Activated CD8-positive, alpha-beta memory T cell treated with anti-CD3 and anti-CD28 coated beads, Interleukin-2, amount 50 U/mL, for 48 hours (primary cell): Measurements from ENCODE around the gene RPS6KB1.
"Not testable (repeated sequence)": the region's sequence is repeated elsewhere in the genome, so short reads cannot be mapped to it uniquely, and the experiment has no call there.

Source experiments
- DNase-seq: peaks from one replicate; pipeline ENCODE4 v3.0.0-alpha.2; 2020

Gene RPS6KB1

DNA sequence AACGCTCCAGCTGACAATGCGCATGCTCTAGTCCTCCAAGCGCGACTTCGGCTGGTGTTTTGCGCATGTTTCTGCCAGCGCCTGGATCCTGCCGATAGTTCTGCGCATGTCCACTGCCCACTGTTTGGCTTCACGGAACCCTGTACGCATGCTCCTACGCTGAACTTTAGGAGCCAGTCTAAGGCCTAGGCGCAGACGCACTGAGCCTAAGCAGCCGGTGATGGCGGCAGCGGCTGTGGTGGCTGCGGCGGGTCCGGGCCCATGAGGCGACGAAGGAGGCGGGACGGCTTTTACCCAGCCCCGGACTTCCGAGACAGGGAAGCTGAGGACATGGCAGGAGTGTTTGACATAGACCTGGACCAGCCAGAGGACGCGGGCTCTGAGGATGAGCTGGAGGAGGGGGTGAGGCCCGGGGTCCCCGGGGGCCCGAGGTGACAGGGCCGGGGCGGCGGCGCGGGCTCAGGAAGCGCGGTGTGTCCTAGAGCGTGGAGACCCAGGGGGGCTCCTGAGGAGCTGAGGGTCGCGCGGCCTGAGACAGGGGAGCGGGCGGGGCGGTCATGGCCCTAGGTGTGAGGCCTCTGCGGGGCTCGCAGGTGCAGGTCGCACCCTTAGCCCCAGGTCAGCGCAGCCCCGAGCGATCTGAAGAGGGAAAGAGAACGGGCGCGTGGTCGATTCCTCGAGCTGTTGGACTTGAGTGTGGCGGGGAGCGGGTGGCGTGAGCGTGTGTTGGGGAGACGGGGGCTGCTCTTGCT lies at the start of gene RPS6KB1, which contains the start of gene TUBD1:
TSS of gene RPS6KB1 (plus strand) at position 198 of the 752 bp plus-strand sequence. CDS start at position 262, 64 bp downstream.
TSS of gene TUBD1 (minus strand) at position 20 of the 752 bp plus-strand sequence. CDS start 1,941 bp downstream, outside the sequence.
- peak; percentile 95 for DNase-seq

DNA sequence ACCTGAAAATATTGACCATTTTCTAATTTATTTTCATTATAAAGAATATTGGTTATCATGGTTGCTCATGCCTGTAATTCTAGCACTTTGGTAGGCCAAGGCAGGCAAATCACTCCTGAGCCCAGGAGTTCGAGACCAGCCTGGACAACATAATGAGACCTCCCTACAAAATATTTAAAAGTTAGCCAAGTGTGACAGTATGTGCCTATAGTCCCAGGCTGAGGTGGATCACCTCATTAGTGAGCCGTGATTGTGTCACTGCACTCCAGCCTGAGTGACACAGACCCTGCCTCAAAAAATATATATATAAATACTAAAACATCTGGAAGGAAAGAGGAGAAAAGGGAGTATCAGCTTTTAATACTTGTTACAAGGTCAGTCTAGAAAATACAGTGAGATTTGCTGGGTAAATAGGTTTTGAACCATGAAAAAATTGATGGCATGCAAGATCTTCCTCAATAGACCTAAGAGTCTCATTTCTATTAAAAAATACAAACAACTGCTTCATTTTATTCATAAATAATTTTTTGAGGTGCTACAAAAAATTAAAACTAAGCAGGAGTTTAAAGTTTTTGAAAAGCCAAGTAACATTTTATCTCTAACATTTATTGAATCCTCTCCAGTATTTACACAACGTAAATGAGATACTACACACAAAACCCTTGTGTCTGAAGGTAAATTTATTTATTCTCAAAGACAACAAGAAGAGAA lies 47.9 kb upstream of the RPS6KB1 start:
- no peak for DNase-seq

DNA sequence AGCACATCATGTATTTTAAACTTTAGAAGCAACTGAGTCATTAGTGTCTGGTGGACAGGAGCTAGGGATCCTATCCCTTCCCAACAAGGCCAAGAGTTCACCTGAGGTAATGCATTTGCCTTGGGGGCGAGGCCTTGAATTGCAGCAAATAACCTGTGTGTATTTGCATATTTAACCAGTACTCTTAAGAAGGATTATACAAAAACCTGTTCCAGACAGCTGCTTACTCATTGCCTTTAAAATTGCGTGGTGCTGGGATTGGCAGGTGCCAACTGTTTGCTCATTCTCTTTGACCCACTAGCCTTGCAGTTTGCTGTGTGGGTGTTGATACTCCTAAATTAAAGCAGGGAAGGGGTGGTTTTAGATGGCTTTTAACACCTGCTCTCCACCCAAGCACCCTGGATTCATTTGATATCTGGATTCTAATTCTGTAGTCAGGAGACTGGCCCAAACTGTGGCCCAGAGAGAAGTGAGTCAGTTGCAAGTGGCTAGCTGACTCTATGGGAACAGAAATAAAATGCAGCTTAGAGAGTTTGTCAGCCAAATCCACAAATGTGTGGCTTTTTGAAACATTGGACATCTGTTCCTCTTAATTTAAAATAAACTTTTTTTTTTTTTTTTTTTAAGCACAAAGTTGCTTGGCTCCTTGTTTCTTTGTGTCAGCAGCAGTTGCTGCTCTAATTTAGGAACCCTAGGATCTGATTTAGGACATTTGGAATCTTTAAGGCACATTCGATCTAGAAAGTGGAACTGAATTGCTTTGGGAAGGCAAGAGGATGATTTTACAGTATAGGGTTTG lies 47.1 kb upstream of the RPS6KB1 start:
- DNase-seq, result no peak

DNA sequence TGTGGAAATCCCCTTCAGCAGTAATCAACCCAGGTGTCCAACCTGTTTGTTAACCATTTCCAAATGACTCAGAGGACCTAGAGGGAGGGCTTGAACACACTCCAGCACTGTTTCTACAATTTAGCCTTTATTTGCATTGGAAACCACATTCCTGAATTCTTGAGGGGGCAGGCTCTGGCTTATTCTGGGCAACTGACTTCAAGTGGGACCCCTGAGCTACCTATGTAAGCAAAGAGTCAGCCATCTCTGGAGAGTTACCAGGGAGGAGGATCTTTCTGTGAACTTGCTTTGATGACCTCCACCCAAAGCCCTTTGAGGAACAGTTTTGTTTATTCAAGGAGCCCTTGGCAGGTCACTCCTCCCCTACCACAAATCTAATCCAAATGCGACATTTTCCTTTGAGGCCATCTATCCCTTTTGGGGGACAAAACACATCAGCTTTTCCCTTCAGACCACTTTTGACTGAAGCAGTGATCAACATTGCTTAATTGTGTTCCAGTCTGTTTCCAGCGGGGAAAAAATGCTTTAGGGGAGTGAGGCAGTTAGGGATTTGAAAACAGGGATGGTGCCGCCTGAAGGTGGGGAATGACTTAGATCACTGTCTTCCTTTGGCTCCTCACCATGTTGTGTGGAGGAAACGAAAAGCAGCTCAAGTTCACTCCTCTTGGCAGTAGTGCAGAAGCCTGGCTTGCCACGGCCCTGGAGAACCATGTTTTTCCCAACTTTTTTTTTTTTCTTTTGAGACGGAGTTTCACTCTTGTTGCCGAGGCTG lies 46.3 kb upstream of the RPS6KB1 start:
- DNase-seq, result no peak

DNA sequence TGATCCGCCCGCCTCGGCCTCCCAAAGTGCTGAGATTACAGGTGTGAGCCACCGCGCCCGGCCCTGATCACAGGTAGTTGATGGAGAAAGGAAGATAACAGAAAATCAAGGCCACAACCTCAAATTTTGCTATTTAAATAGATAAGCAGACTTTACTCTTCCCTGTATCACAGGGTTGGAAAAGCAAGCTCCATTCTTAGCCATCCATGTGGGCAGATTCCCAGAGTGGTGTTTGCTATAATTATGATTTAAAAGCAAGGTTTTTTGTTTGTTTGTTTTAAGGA lies 44.6 kb upstream of the RPS6KB1 start:
- DNase-seq, result no peak

DNA sequence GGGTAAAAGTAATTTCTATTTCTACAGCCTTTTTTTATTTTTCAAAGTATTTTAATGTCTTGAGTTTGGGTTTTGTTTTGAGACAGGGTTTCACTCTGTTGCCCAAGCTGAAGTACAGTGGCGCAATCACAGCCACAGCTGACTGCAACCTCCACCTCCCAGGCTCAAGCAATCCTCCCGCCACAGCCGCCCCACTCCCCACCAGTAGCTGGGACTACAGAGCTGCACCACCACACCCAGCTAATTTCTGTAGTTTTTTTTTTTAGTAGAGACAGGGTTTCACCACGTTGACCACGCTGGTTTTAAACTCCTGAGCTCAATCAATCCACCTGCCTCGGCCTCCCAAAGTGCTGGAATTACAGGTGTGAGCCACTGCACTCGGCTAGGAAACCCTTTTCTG lies 44.1 kb upstream of the RPS6KB1 start:
- DNase-seq, result peak; percentile 78

DNA sequence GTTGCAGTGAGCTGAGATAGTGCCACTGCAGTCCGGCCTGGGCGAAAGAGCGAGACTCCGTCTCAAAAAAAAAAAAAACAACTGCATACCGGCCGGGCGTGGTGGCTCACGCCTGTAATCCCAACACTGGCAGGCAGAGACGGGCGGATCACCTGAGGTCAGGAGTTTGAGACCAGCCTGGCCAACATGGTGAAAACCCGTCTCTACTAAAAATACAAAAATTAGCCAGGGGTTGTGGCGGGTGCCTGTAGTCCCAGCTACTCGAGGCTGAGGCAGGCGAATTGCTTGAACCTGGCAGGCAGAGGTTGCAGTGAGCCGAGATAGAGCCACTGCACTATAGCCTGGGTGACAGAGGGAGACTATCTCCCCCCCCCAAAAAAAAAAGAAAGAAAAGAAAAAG lies 42.6 kb upstream of the RPS6KB1 start:
- not testable (repeated sequence) for DNase-seq

DNA sequence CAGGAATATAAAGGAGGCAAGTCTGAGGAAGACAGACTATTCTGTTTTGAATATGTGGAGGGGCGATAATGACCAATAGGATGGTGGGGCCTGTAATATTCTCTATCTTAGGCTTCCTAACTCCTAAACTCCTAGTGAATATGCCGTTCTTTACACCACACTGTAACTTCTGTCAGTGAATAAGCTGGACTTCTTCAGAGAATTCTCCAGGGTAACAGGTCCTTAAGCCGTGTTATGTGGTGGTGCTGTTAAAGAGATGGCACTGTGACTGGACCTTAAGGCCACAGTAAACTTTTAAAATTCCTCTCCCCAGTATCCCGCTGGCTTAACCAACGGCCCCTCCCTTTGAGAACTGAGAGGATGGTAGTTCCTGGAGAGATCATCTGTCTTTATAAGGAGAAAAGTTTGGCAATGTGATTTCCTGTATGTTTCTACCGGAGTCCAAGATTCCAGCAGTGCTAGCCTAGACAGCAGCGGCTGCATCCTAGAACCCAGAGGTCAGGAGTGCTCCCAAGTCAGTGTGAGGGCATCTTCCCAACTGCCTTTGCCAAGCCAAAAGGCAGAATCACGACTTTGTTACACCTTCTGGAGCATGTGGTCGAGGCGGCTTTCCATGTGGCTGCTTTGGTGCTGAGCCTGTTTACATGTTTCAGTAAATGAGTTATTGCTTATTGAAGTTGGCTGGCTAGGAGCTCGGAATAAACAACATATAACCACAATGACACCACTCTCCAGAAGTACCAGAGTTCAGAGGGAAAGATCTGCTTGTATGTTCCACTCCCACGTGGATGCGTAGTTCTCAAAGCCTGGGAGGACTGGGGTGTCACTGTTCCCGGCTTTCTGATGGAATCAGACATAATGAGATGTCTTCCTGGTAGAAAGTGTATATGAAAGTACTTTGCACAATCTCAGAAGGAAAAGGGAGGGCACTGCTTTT lies 41.2 kb upstream of the RPS6KB1 start:
- peak; percentile 42 for DNase-seq

DNA sequence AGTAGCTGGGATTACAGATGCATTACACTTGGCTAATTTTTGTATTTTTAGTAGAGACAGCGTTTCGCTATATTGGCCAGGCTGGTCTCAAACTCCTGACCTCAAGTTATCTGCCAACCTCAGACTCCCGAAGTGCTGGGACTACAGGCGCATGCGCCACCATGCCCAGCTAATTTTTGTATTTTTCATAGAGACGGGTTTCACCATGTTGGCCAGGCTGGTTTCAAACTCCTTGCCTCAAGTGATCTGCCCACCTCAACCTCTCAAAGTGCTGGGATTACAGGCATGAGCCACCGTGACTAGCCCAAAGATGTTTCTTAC lies 40.1 kb upstream of the RPS6KB1 start:
- peak; percentile 43 for DNase-seq

DNA sequence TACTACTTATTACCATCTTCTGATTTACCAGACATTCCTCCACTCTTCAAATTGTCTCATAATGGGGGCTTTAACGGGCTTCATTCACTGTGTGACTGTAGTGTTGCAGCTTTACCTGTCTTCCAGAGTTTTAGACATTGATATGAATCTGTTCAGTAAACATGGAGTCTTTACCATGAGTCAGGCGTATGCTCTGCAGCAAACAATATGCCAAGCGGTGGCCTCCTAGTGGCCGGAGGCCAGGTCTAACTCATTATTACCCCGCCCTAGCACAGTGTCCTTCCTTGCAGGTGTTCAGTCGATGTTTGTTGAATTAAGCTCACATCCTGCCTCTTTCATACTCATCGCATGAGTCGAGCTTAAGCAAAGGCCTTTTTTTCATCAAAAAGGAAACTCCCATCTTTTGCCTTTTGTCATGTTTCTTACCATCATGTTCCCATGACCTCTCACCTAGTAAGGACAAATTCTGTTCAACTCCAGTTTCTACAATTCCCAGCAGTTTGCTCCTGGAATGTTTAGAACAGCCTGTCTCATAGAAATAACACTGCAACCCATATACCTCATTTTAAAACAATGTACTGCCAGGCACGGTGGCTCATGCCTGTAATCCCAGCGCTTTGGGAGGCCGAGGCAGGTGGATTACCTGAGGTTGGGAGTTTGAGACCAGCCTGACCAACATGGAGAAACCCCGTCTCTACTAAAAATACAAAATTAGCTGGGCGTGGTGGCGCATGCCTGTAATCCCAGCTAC lies 39.6 kb upstream of the RPS6KB1 start:
- peak; percentile 70 for DNase-seq

DNA sequence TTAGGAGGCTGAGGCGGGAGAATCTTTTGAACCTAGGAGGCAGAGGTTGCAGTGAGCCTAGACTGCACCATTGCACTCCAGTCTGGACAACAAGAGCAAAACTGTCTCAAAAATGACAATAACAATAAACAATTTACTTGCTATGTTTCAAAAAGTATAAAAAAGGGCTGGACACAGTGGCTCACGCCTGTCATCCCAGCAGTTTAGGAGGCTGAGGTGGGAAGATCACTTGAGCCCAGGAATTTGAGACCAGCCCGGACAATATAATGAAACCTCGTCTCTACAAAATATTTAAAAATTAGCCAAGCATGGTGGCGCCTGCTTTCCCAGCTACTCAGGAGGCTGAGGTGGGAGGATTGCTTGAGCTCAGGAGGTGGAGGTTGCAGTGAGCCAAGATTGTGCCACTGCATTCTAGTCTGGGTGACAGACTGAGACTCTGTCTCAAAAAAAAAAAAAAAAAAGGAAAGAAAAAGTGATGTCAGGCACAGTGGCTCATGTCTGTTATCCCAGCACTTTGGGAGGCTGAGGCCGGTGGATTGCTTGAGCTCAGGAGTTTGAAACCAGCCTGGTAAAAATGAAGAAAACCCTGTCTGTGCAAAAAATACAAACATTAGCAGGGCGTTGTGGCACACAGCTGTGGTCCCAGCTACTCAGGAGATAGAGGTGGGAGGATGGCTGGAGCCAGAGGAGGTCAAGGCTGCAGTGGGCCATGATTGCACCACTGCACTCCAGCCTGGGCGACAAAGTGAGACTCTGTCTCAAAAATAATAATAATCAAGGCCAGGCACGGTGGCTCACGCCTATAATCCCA lies 38.8 kb upstream of the RPS6KB1 start:
- peak; percentile 29 for DNase-seq

DNA sequence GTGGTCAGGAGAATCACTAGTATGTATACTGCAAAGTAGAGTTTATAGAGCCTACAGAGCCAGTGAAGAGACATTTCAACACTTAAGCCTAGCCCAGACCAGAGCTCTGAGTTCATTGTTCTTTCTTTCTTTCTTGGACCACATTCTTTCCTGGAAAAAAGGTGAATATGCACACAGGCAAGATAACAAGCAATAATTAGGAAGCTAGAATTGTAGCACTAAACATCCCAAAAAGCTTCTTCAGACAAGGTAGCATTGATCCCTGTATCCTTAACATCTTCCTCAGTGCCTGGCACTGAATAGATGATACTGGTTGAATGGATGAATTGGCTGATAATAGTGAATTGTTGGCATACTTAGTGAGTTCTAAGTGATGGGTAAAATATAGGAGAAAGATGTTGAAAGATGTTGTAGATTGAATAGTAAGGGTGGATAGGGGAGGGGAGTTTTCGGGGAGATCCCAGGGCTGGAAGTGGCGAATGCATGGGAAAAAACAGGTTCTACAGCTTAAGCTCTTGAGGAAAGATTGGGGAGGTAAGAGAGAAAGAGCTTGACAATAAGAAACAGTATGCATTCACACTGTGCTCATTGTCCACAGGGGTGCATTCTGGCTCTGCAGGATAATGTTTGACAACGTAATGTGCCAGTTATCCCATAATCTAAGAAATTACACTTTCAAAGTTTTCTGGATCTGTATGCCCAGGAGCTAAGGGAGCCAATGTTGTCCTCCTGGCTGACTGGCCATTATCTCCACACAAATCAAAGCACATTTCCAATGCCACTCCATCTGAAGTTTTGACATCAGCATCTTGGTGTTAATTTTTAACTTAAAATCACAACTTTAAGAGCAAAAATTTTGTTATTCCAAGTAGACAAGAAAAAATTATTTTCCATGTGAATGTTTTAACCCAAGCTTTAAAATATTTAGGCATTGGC lies 35.8 kb upstream of the RPS6KB1 start:
- DNase-seq, result peak; percentile 23

DNA sequence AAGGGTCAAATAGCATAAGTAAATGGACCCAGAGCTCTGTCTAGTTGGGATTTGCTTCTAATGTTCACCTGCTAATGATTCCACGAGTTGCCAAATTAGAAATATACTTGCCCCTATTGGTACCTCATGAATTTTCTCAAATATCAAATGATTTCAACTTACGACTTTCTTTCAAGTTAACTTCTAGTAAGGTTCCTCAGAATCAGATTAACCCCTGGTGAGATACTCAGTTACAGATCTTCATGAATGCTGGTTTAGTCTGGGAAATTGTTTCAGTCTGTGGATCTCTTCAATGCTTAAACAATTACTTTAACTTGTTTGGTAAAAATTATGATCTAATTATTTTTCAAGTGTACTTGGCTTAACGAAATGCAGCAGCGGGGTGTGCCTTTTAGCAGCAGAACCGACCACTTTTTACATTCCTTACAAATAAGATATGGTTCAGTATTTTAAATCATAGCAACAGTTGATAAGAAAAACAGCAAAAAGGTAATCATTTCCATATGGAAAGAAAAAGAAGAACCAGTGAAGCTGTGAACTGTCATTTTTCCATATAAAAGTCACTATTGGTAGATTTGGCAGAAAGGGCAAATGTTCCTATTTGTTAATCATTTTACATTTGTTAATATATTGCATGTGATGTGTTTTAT lies 34.6 kb upstream of the RPS6KB1 start:
- DNase-seq, result no peak

DNA sequence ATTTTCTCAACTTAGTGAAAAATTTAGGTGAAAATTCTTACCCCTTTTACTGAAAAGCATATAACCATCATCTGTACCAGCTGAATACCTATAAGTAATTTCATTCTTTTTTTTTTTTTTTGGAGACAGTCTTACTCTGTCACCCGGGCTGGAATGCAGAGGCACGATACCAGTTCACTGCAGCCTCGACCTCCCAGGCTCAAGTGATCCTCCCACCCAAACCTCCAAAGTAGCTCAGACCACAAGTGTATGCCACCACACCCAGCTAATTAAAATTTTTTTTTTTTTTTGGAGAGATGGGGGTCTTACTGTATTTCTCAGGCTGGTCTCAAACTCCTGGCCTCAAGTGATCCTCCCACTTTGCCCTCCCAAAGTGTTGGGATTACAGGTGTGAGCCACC lies 34.0 kb upstream of the RPS6KB1 start:
- DNase-seq, result no peak

DNA sequence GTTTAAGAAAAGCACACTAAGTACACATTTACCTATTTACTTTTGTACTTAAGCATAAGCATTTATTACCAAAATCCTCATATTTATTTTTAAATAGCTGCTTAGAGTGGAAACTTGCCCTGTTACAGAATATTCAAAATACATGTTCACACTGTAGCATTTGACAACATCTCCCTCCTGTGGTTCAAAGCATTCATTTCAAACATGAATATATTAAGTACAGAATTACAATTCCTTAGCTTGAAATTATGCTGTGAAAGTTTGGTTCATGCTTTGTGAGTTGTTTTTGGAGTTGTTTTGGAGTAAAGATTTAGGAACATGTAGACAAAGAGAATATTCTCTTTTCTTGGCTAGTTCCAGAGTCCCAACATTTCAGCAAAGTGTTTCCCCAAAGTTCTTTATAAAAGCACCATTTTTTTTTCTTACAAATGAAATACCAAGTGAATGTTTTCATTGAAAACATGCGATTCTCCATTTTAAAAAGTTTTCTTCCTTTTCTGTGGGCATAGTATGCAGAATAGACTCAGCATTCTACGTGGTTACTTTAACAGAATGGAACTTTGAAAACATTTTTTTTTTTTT lies 33.4 kb upstream of the RPS6KB1 start:
- no peak for DNase-seq

DNA sequence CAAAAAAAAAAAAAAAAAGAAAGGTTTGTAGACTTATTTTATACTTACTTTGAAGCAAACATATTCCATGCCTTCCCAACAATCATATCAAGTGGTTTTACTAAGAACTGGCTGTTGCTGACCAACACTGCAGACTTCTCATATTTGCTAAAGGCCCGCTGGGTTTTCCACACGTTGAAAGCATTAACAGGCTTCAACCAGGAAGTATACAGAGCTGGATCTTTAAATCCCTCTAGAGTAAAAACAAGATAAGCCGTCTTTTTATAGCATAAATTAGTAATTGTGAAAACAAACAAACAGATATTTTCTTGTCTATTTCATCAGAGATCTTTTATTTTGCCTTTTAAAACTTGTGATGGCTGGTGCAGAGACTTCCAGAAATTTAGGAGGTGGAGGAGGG lies 29.3 kb upstream of the RPS6KB1 start:
- no peak for DNase-seq

DNA sequence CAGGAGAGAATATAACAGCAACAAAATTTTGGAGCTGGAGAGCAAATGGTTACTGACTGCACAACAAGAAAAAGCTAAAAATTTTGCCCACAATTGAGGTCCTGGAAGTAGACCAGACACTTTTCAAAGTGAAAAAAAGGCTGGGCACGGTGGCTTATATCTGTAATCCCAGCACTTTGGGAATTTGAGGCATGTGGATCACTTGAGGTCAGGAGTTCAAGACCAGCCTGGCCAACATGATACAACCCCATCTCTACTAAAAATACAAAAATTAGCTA lies 23.0 kb upstream of the RPS6KB1 start:
- no peak for DNase-seq

DNA sequence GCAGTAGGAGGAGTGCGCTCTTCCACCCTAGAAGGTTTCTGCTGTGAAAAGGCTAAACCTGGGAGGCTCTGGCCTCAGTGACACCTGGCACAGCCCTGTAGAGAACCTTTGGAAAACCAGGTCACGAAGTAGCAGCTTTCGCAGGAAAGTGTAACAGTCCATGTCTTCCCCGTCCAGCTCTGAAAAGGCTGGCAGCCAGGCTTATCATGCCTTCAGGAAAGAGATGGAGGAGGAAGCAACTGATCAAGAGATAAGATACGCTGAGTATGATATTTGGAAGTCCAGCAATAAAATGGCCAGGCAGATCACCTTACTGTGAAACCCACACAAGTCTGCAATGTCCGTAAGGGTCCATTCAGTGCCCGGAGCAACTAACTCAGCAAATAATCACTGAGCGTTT lies 22.4 kb upstream of the RPS6KB1 start:
- no peak for DNase-seq
